ENCODE results near the gene RPLP2. TPM values are rescaled to one million over a fixed set of nuclear protein-coding genes. Genes with fewer than 3 reads are reported as not detected.
A peak's percentile ranks its signal among the peaks of the same experiment; 100 is the strongest.

RPLP2 gene
- total RNA-seq, 1 donor from 2014 or later: 418 TPM

- H3K79me2 ChIP-seq (ENCODE audit: low read depth): no peaks in the 10 kb centered on the region
- DNase-seq (ENCODE audit: low spot score): no peak
- peaks cover 63% of the 10 kb centered on the region for H3K27me3 ChIP-seq
- Mint-ChIP-seq H3K4me3 (peak overlapping the region; percentile 78), H3K27ac (no peak overlapping the region), H3K36me3 (peaks cover 4% of the 10 kb centered on the region), H3K27me3 (ENCODE audit: insufficient read depth, low read depth) (peaks cover 32% of the 10 kb centered on the region), H3K9me3 (no peaks in the 10 kb centered on the region), H3K4me1 (peaks cover 30% of the 10 kb centered on the region)
- TF ChIP-seq EZH2 (IDR thresholded peaks at IDR 0.05): no peak
- TF ChIP-seq CTCF (IDR thresholded peaks at IDR 0.05): no peak
- no peak for TF ChIP-seq EZH2phosphoT487 (IDR thresholded peaks at IDR 0.05)
- peaks cover 60% of the 10 kb centered on the region for H4K20me1 ChIP-seq (ENCODE audit: low read depth)
- peaks cover 41% of the 10 kb centered on the region for H3K4me1 ChIP-seq
- H3K36me3 ChIP-seq: no peaks in the 10 kb centered on the region
- no peak overlapping the region for H3K4me3 ChIP-seq
- H3K9ac ChIP-seq: no peak overlapping the region
- no peak overlapping the region for H3K4me2 ChIP-seq
- no peak overlapping the region for H3K27ac ChIP-seq
- no peak overlapping the region for H2AFZ ChIP-seq (replicated peaks)
- peaks cover 48% of the 10 kb centered on the region for H3F3A ChIP-seq (ENCODE audit: low read depth)
- H3K9me3 ChIP-seq (ENCODE audit: low read depth): no peaks in the 10 kb centered on the region
Measured at GRCh38 chr11:826227-826621, 16.5 kb downstream of the RPLP2 start.

DNA sequence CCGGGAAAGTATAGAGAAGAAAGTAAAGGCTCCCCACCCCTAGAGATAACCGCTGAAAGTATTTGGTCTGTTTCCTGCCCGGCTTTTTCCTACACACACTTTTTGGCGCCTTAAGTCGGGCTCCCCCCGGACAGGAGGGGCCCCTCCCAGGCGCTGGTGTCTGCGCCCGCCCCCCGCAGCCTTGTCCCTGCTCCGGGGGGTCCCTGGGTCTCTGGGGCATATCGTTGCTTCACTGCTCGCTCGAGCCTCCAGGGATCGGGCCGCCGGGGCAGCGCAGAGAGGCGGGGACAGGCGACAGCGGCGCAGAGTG, 17.0 kb downstream of the RPLP2 start:
- Mint-ChIP-seq H3K4me3 (peak overlapping the region; percentile 78), H3K36me3 (peaks cover 4% of the 10 kb centered on the region), H3K4me1 (peaks cover 34% of the 10 kb centered on the region), H3K27ac (no peak overlapping the region), H3K27me3 (ENCODE audit: insufficient read depth, low read depth) (peaks cover 38% of the 10 kb centered on the region), H3K9me3 (no peaks in the 10 kb centered on the region)
- no peak overlapping the region for H3K9ac ChIP-seq
- H3K36me3 ChIP-seq: no peaks in the 10 kb centered on the region
- no peak overlapping the region for H3K27ac ChIP-seq
- peaks cover 60% of the 10 kb centered on the region for H4K20me1 ChIP-seq (ENCODE audit: low read depth)
- no peaks in the 10 kb centered on the region for H3K9me3 ChIP-seq (ENCODE audit: low read depth)
- TF ChIP-seq EZH2phosphoT487 (IDR thresholded peaks at IDR 0.05) (peak; percentile 61), EZH2 (IDR thresholded peaks at IDR 0.05) (peak; percentile 83), CTCF (IDR thresholded peaks at IDR 0.05) (no peak)
- peak overlapping the region; percentile 50 for H3K4me3 ChIP-seq
- H3K27me3 ChIP-seq: peaks cover 69% of the 10 kb centered on the region
- DNase-seq (ENCODE audit: low spot score): no peak
- H3K4me1 ChIP-seq: peaks cover 47% of the 10 kb centered on the region
- peak overlapping the region; percentile 7 for H2AFZ ChIP-seq (replicated peaks)
- peak overlapping the region; percentile 80 for H3K4me2 ChIP-seq
- H3K79me2 ChIP-seq (ENCODE audit: low read depth): no peaks in the 10 kb centered on the region
- peaks cover 54% of the 10 kb centered on the region for H3F3A ChIP-seq (ENCODE audit: low read depth)

DNA sequence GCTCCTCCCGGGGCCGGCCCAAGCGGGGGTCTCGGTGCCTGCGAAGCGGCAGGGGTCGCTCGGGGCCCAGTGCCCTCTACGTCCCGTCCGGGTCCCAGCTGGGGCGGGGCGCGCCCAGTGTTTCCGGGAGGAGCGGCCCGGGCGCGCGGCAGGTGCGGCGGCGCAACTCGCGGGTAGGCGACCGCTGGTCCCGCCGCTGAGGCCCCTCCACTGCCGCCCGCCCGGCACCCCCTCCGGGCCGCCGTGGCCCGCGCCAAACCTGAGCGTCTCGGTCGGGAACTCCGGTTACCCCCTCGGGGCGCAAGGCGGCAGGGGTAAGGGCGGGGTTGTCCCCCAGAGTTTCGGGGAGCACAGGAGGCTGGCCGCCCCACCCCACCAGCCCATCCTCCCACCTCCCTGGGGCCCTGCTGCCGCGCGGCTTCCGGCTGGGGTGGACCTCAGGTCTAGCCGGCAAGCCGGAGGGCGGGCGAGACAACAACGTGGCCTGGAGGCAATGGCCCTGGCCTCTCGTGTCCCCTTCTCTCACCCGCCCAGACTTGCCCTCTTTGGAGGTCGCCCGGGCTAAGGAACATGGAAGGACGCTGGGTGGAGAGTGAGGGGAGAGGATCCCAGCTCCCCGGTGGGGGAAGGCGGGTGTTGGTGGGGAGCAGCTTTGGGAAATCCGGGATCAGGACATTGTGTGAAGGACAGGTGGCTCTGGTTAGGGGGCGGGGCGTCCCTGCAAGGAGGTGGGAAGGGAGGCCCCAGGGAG, 17.6 kb downstream of the RPLP2 start:
- Histone ChIP-seq H3K27me3 (peaks cover 74% of the 10 kb centered on the region), H3F3A (ENCODE audit: low read depth) (peaks cover 59% of the 10 kb centered on the region), H4K20me1 (ENCODE audit: low read depth) (peaks cover 59% of the 10 kb centered on the region), H3K79me2 (ENCODE audit: low read depth) (no peaks in the 10 kb centered on the region), H3K36me3 (no peaks in the 10 kb centered on the region), H2AFZ (replicated peaks) (peak overlapping the region; percentile 7), H3K9ac (no peak overlapping the region), H3K4me3 (peak overlapping the region; percentile 50), H3K4me2 (peak overlapping the region; percentile 80), H3K4me1 (peaks cover 52% of the 10 kb centered on the region), H3K9me3 (ENCODE audit: low read depth) (no peaks in the 10 kb centered on the region), H3K27ac (no peak overlapping the region)
- Mint-ChIP-seq H3K4me1 (peaks cover 38% of the 10 kb centered on the region), H3K27me3 (ENCODE audit: insufficient read depth, low read depth) (peaks cover 40% of the 10 kb centered on the region), H3K27ac (no peak overlapping the region), H3K4me3 (peak overlapping the region; percentile 76), H3K36me3 (peaks cover 4% of the 10 kb centered on the region), H3K9me3 (no peaks in the 10 kb centered on the region)
- TF ChIP-seq EZH2 (IDR thresholded peaks at IDR 0.05) (peak; percentile 73), EZH2phosphoT487 (IDR thresholded peaks at IDR 0.05) (peak; percentile 47), CTCF (IDR thresholded peaks at IDR 0.05) (peak; percentile 7)
- peak; percentile 73 for DNase-seq (ENCODE audit: low spot score)

Measured in neural progenitor cell (in vitro differentiated cells).